Cardiac fibroblast (primary cell): ENCODE results near the gene ORM2.

ENCODE experiments used
- DNase-seq, 2 donors: peaks; one replicate each; pipeline versions ENCODE4 v3.0.0 to v3.0.0-alpha.2; 2010; ENCODE audit warnings: low read depth in 2 of 2
- H3K4me3 ChIP-seq, 2 donors: replicated peaks in 1 of 2; 1 replicate in 1 of 2; 2 replicates in 1 of 2; pipeline ENCODE4 v1.5.1; 2011; ENCODE audit warnings: low read depth in 2 of 2, low read length in 2 of 2, mild to moderate bottlenecking in 2 of 2, moderate library complexity in 1 of 2
- TF ChIP-seq, protein P1 (sequence below): IDR thresholded peaks from one replicate; pipeline ENCODE4 v1.5.1; 2011; ENCODE audit warnings: low read depth, mild to moderate bottlenecking, low read length, inconsistent platforms

The ORM2 gene

DNA sequence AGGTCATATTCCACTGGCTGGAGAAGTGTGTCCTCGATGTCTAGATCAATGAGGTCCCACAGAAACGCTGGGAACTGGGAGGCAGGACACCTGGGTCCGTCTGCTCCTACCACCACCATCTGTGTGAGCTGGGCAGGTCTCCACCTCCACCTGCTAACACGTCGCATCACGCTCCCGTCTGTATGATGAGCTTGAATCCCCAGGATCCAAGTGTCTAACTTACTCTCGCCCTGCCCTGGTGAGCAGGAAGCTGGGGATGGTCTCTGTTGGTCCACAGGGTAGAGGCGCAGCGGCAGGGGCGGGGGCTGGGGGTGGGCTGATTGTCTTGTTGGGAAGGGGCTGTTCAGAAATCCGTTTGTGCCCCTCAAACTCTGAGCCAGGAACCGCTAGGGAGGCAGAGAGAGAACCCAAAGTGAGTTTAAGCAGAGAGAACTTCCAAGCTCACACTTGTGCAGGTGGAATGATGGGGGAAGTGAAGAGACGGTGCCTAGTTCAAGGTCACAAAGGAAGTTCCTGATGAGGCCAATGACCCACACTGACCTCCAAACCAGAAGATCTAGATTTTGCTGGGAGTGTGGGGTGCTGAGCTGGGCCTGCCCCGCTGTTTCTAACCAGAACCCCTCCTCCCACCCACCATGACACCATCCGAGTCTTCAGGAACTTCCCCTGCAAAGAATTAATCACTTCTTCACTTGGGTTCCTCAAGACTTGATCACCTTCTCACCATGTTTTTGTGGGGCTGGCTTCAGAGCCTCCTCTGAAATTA, 21.1 kb downstream of the ORM2 start:
- H3K4me3 ChIP-seq, result no peak overlapping the region
- no peak for DNase-seq
- TF ChIP-seq, protein P1, sequence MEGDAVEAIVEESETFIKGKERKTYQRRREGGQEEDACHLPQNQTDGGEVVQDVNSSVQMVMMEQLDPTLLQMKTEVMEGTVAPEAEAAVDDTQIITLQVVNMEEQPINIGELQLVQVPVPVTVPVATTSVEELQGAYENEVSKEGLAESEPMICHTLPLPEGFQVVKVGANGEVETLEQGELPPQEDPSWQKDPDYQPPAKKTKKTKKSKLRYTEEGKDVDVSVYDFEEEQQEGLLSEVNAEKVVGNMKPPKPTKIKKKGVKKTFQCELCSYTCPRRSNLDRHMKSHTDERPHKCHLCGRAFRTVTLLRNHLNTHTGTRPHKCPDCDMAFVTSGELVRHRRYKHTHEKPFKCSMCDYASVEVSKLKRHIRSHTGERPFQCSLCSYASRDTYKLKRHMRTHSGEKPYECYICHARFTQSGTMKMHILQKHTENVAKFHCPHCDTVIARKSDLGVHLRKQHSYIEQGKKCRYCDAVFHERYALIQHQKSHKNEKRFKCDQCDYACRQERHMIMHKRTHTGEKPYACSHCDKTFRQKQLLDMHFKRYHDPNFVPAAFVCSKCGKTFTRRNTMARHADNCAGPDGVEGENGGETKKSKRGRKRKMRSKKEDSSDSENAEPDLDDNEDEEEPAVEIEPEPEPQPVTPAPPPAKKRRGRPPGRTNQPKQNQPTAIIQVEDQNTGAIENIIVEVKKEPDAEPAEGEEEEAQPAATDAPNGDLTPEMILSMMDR, result no peak

DNA sequence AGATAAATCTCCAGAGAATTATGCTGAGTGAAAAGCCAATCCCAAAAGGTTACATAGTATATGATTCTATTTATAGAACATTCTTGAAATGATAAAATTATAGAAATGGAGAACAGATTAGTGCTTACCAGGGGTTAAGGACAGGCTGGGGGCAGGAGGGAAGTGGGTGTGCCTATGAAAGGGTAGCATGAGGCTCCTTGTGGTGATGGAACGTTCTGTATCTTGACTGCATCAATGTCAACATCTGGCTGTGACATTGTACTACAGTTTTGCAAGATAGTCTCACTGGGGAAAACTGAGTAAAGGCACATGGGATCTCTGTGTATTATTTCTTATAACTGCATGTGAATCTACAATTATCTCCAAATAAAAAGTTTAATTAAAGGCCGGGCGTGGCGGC, 22.3 kb downstream of the ORM2 start:
- no peak overlapping the region for H3K4me3 ChIP-seq
- TF ChIP-seq, protein P1, result no peak
- DNase-seq, result no peak

DNA sequence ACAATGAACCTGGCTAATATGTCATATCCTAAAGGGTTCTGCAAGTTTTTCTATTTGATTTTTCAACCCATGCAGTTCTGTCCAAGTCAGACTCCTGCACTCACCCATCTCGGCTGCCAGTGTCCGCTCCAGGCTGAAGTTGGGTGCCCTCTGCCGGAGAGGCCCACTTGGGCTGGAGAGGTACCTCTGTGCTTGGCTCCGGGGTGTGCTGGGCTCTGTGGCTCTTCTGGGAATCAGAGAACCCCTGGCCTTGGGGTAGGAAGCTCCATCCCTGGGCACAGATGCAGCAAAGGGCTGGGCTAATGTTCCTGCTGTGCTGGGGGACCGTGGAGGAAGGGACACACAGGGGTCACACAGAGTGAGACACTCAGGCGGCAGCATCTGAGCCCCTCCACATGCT, 26.2 kb downstream of the ORM2 start:
- no peak for DNase-seq
- no peak overlapping the region for H3K4me3 ChIP-seq
- TF ChIP-seq, protein P1, result no peak

DNA sequence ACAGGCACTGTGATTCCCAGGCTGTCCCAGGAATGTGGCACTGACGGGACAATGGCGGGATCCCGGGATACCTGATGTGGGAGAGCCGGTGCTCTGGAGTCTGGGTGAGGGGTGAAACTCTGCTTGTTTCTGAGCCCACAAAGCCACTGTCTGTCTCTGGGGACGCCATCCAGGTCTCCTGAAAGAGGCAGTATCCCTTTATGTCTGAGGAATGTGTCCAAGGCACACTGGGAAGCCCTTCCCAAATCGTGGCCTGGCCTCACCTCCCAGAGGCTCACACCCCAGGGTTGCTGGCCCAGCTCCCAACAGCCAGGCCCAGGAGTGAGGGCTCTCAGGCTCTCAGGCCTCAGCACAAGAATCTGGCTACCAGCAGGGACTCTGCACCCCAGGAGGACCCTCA, 27.1 kb downstream of the ORM2 start:
- DNase-seq, result no peak
- TF ChIP-seq, protein P1, result no peak
- no peak overlapping the region for H3K4me3 ChIP-seq

DNA sequence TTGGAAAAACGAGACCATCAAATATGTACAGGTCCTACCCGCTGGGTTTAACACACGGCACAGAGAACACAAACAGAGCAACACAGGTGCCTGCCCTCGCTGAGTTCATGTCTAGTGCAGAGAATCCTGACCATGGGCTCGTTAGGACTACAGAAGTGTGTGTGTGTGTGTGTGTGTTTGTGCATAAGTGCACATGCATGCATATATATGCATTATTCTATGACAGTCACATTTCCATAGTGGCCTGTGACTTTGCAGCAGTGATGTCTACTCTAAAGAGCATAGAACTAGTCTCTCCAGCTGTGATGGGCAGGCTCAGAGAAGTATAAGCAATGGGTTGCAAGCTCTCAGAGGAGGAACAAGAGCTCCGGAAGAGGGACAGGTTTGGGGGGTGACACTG, 27.7 kb downstream of the ORM2 start:
- TF ChIP-seq, protein P1, result no peak
- DNase-seq, result no peak
- no peak overlapping the region for H3K4me3 ChIP-seq

DNA sequence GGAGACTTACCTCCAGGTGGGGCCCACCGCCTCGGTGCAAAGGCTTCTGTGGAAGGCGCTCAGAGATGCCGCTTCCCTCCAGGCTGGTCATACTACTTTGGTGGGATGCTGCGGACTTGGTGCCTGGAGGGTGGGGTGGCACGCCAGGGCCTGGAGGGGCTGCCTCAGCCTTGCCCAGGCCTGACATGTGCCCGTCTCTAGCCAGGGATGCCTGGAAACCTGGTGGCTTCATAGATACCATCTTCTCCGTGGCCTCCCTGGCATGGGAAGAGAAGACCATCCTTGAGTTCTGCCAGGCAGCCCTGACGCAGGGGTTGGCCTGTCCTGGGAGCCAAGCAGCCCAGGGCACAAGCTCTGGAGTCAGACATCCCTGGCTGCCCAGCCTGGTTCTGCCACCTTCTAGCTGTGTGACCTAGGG, 28.3 kb downstream of the ORM2 start:
- no peak for DNase-seq
- TF ChIP-seq, protein P1, result no peak
- H3K4me3 ChIP-seq, result no peak overlapping the region

DNA sequence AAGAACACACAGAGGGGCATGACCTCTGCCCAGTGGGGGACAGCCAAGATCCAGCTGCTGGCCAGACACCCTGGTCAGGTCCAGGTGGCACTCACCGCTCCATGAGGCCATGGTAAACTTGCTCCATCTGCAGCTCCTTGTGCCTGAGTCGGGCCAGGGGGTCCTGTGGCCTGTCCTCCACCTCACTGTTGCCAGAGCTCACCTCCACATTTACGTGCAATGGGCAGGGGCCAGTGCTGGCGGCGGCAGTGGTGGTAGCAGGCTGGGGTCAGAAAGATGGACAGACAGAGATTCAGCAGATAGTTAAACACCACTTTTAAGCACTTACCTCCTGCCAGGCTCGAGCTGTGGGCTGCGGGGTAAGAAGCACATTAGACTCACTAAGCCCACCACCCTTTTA, 30.1 kb downstream of the ORM2 start:
- no peak overlapping the region for H3K4me3 ChIP-seq
- TF ChIP-seq, protein P1, result no peak
- DNase-seq, result no peak
